Gastroesophageal sphincter (tissue), 3 donors: ENCODE measurements around the gene PDE4B.

Source experiments
- POLR2A ChIP-seq, 2 donors: fragments of 450-650 bp; IDR thresholded peaks; one replicate each; pipeline ENCODE4 v1.6.1; 2017; ENCODE audit warnings: antibody characterized with exemption in 2 of 2, mild to moderate bottlenecking in 2 of 2, moderate library complexity in 1 of 2
- POLR2AphosphoS5 ChIP-seq: sonication (generic); formaldehyde crosslinking; IDR thresholded peaks from one replicate; pipeline ENCODE4 v1.6.1; 2017; ENCODE audit warnings: antibody characterized with exemption
- TF ChIP-seq, protein P1 (sequence below), 4 experiments: fragments of 200-600 bp in 2 of 4; fragments of 450-650 bp in 2 of 4; sonication (generic) in 1 of 4; IDR thresholded peaks; one replicate each; pipeline ENCODE4 v1.5.1; 2017 to 2019; ENCODE audit warnings: antibody characterized with exemption in 4 of 4, mild to moderate bottlenecking in 2 of 4, moderate library complexity in 2 of 4

DNA sequence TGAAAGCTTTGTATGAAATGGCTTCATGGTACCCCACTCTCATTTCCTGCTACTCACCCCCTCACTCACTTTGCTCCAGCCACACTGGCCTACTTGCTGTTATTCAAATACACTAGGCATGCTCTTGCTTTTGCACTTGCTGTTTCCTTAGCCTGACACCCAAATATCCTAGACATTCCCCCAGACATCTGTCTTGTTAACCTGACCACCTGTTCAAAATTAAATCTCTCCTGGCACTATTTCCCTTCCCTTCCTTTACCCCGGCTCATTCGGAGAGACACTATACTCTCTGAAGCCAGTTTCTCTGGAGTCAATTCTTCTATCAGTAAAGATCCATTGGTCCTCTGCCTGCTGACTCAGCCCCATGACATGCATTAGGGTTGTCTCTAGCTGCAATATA lies 435.3 kb downstream of the PDE4B start:
- TF ChIP-seq, protein P1, sequence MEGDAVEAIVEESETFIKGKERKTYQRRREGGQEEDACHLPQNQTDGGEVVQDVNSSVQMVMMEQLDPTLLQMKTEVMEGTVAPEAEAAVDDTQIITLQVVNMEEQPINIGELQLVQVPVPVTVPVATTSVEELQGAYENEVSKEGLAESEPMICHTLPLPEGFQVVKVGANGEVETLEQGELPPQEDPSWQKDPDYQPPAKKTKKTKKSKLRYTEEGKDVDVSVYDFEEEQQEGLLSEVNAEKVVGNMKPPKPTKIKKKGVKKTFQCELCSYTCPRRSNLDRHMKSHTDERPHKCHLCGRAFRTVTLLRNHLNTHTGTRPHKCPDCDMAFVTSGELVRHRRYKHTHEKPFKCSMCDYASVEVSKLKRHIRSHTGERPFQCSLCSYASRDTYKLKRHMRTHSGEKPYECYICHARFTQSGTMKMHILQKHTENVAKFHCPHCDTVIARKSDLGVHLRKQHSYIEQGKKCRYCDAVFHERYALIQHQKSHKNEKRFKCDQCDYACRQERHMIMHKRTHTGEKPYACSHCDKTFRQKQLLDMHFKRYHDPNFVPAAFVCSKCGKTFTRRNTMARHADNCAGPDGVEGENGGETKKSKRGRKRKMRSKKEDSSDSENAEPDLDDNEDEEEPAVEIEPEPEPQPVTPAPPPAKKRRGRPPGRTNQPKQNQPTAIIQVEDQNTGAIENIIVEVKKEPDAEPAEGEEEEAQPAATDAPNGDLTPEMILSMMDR (IDR thresholded peaks at IDR 0.05) = no peak
- TF ChIP-seq POLR2AphosphoS5 (no peak), POLR2A (IDR thresholded peaks at IDR 0.05) (no peak)
